ENCODE measurements around the gene AXDND1. TPM values are rescaled to one million over a fixed set of nuclear protein-coding genes. Genes with fewer than 3 reads are reported as not detected.
"Not testable (repeated sequence)": the region's sequence is repeated elsewhere in the genome, so short reads cannot be mapped to it uniquely, and the experiment has no call there.

AXDND1 gene
- total and polyA plus RNA-seq, 9 donors = 0.07 to 4.1 (median 0.17) TPM; not detected in 3

GRCh38 chr1:179437171-179437570 is 71.4 kb downstream of the AXDND1 start:
- WGBS, 3 donors = 66 to 72% (median 71%) methylated on average over 7 of the region's 7 CpGs
- no peak overlapping the region for H3K27ac ChIP-seq
- no peaks in the 10 kb centered on the region for H3K27me3 ChIP-seq
- no peak overlapping the region for H3K4me3 ChIP-seq
- intact Hi-C loops (cut with DNase I) = no loop called here
- H3K4me1 ChIP-seq (ENCODE audit: insufficient read depth) = no peaks in the 10 kb centered on the region
- no peak for TF ChIP-seq EP300 (IDR thresholded peaks at IDR 0.05)
- TF ChIP-seq CTCF (IDR thresholded peaks at IDR 0.05) = no peak
- no peak for TF ChIP-seq POLR2A (IDR thresholded peaks at IDR 0.05)
- H3K36me3 ChIP-seq = no peaks in the 10 kb centered on the region
- DNase-seq = no peak
- no peaks in the 10 kb centered on the region for H3K9me3 ChIP-seq

GRCh38 chr1:179439646-179440045 is 73.9 kb downstream of the AXDND1 start:
- H3K36me3 ChIP-seq; DNase-seq; H3K4me3 ChIP-seq; H3K27me3 ChIP-seq; H3K4me1 ChIP-seq (ENCODE audit: insufficient read depth); H3K27ac ChIP-seq; intact Hi-C loops (cut with DNase I); H3K9me3 ChIP-seq: not testable (repeated sequence)
- 83 to 91% (median 88%) methylated on average over 9 of the region's 9 CpGs for WGBS, 3 donors

- H3K9me3 ChIP-seq; H3K27ac ChIP-seq; H3K36me3 ChIP-seq; DNase-seq; H3K4me3 ChIP-seq; H3K27me3 ChIP-seq; intact Hi-C loops (cut with DNase I); H3K4me1 ChIP-seq (ENCODE audit: insufficient read depth): not testable (repeated sequence)
- WGBS, 3 donors = 81 to 95% (median 92%) methylated on average over 2 of the region's 2 CpGs
Measured at GRCh38 chr1:179440301-179440700, 74.5 kb downstream of the AXDND1 start.

- no peaks in the 10 kb centered on the region for H3K27me3 ChIP-seq
- no peaks in the 10 kb centered on the region for H3K9me3 ChIP-seq
- no peak for DNase-seq
- no peak overlapping the region for H3K4me3 ChIP-seq
- intact Hi-C loops (cut with DNase I) = no loop called here
- WGBS, 3 donors = 81 to 93% (median 82%) methylated on average over 7 of the region's 7 CpGs
- no peaks in the 10 kb centered on the region for H3K4me1 ChIP-seq (ENCODE audit: insufficient read depth)
- no peak for TF ChIP-seq CTCF (IDR thresholded peaks at IDR 0.05)
- no peak for TF ChIP-seq POLR2A (IDR thresholded peaks at IDR 0.05)
- TF ChIP-seq EP300 (IDR thresholded peaks at IDR 0.05) = no peak
- H3K36me3 ChIP-seq = no peaks in the 10 kb centered on the region
- no peak overlapping the region for H3K27ac ChIP-seq
Measured at GRCh38 chr1:179440971-179441370, 75.2 kb downstream of the AXDND1 start.

GRCh38 chr1:179441501-179441900 is 75.7 kb downstream of the AXDND1 start:
- 78 to 91% (median 87%) methylated on average over 6 of the region's 6 CpGs for WGBS, 3 donors
- H3K4me1 ChIP-seq (ENCODE audit: insufficient read depth) = no peaks in the 10 kb centered on the region
- H3K36me3 ChIP-seq = no peaks in the 10 kb centered on the region
- intact Hi-C loops (cut with DNase I) = no loop called here
- no peaks in the 10 kb centered on the region for H3K9me3 ChIP-seq
- no peak overlapping the region for H3K27ac ChIP-seq
- DNase-seq = no peak
- no peaks in the 10 kb centered on the region for H3K27me3 ChIP-seq
- H3K4me3 ChIP-seq = no peak overlapping the region
- TF ChIP-seq POLR2A (IDR thresholded peaks at IDR 0.05) = no peak

GRCh38 chr1:179442846-179443245 is 77.1 kb downstream of the AXDND1 start:
- H3K36me3 ChIP-seq; H3K27ac ChIP-seq; H3K27me3 ChIP-seq; intact Hi-C loops (cut with DNase I); H3K4me1 ChIP-seq (ENCODE audit: insufficient read depth); DNase-seq; H3K9me3 ChIP-seq; H3K4me3 ChIP-seq: not testable (repeated sequence)
- 85 to 90% (median 85%) methylated on average over 10 of the region's 10 CpGs for WGBS, 3 donors

GRCh38 chr1:179445593-179445992 is 79.8 kb downstream of the AXDND1 start:
- intact Hi-C loops (cut with DNase I) = no loop called here
- Histone ChIP-seq H3K36me3 (no peaks in the 10 kb centered on the region), H3K9me3 (no peaks in the 10 kb centered on the region), H3K27ac (no peak overlapping the region), H3K4me1 (ENCODE audit: insufficient read depth) (no peaks in the 10 kb centered on the region), H3K27me3 (no peaks in the 10 kb centered on the region), H3K4me3 (no peak overlapping the region)
- TF ChIP-seq CTCF (IDR thresholded peaks at IDR 0.05) = no peak
- no peak for TF ChIP-seq EP300 (IDR thresholded peaks at IDR 0.05)
- TF ChIP-seq POLR2A (IDR thresholded peaks at IDR 0.05) = no peak
- no peak for DNase-seq

All from ovary (tissue), 9 donors.